Omental fat pad (tissue), 4 donors: ENCODE data around the gene RFFL. TPM values are rescaled to one million over a fixed set of nuclear protein-coding genes. Genes with fewer than 3 reads are reported as not detected.

Experiments used
- ATAC-seq: fragments of 150-250 bp; one replicate; pipeline ENCODE4 v1.9.1; 2016; ENCODE audit warnings: mild to moderate bottlenecking, moderate library complexity; ENCODE audit not compliant: low FRiP score
- DNase-seq: peaks from one replicate; pipeline ENCODE4 v3.0.0-alpha.2; 2019; ENCODE audit warnings: low spot score
- small RNA-seq: library from RNA; depleted of rRNA; stranded (forward); fragments of <200 nt; gene quantifications from one replicate; pipeline ENCODE3, GENCODE V24; 2016
- total RNA-seq, 4 donors: library from RNA; depleted of rRNA; stranded (reverse); fragments of >200 nt; gene quantifications; one replicate each; pipeline ENCODE4 v1.1.0, GENCODE V29; 2016
- TF ChIP-seq, protein P1 (sequence below), 3 donors: fragments of 450-650 bp; IDR thresholded peaks; one replicate each; pipeline ENCODE4 v1.5.1; 2016 to 2017; ENCODE audit warnings: antibody characterized with exemption in 3 of 3, mild to moderate bottlenecking in 3 of 3, moderate library complexity in 2 of 3

Gene RFFL
- total RNA-seq, 4 donors from 2014 or later = 17.3 to 23.1 (median 19.7) TPM

DNA sequence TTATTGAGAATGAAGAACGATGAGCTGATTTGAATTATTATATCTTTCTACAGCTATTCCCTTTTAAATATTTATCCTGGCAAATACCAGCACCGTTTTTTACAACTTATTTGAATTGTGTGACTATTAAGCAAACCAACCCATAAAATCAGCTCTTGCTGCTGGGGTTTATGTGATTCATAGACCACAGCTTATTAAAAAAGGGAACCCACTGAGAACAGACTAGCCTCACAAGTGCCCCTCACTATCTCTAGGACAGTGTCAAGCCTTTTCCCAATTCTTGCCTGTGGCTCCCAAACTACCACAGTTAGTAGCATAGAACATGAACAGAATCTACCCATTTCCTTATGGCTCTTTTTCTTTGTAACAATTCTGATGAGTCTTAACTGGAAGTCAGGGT, 89.3 kb downstream of the RFFL start:
- TF ChIP-seq, protein P1, sequence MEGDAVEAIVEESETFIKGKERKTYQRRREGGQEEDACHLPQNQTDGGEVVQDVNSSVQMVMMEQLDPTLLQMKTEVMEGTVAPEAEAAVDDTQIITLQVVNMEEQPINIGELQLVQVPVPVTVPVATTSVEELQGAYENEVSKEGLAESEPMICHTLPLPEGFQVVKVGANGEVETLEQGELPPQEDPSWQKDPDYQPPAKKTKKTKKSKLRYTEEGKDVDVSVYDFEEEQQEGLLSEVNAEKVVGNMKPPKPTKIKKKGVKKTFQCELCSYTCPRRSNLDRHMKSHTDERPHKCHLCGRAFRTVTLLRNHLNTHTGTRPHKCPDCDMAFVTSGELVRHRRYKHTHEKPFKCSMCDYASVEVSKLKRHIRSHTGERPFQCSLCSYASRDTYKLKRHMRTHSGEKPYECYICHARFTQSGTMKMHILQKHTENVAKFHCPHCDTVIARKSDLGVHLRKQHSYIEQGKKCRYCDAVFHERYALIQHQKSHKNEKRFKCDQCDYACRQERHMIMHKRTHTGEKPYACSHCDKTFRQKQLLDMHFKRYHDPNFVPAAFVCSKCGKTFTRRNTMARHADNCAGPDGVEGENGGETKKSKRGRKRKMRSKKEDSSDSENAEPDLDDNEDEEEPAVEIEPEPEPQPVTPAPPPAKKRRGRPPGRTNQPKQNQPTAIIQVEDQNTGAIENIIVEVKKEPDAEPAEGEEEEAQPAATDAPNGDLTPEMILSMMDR (IDR thresholded peaks at IDR 0.05) = no peak
- no peak for DNase-seq
- ATAC-seq = no peak

GRCh38 chr17:34961093-34961911, 102.2 kb downstream of the RFFL start, which contains the start of the genes CCT6B and ZNF830:
Gene CCT6B, minus strand, starts transcription at chr17:34961460. Its CDS starts 67 bp downstream, at chr17:34961393.
Gene ZNF830, plus strand, starts transcription at chr17:34961540. Its CDS starts 27 bp downstream, at chr17:34961567.
- TF ChIP-seq, protein P1 (IDR thresholded peaks at IDR 0.05) = no peak

DNA sequence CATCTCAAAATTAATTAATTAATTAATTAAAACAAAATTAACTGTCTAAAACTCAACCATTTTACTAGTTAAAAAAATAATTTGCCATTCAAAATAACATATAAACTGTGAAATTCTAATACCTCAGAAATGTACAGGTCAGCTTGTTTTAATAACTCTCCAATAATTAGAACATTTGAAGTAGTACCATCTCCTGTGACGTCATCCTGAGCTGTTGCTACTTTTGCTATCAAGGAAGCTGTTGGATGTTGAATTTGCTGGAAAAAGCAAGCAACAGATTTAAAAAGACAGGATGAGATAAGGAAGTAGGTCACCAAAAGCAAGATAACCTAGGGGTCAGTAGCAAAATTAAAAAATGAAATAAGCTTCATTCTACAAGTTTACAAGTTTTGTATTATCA, 105.1 kb downstream of the RFFL start:
- DNase-seq (no peak), ATAC-seq (no peak)
- TF ChIP-seq, protein P1 (IDR thresholded peaks at IDR 0.05) = no peak

More at GRCh38 chr17:34961093-34961911, 102.2 kb downstream of the RFFL start, which contains the start of the genes CCT6B and ZNF830:
- DNase-seq (peak; percentile 77), ATAC-seq (peak; percentile 94)

Small RNA genes within 50 kb of the gene (small RNA-seq; reads per million reads assigned to genes)
- gene AC004223.1 = not detected
- gene RNU6-840P = not detected

Other genes starting within 250 kb of the RFFL start
- 1 to 10 TPM; 2.4 to 4.6 (median 4.0) TPM for gene CCT6B, start 102.2 kb downstream of the RFFL start, total RNA-seq
- gene ZNF830, start 102.2 kb downstream of the RFFL start, total RNA-seq = 10 to 100 TPM in 3 of 4 donors, 1 to 10 TPM in 1; 8.6 to 15.7 (median 10.8) TPM
- 10 to 100 TPM; 17.7 to 23.2 (median 20.0) TPM for gene LIG3, start 83.2 kb downstream of the RFFL start, total RNA-seq
- gene RAD51D, start 56.2 kb upstream of the RFFL start, total RNA-seq = 10 to 100 TPM in 2 of 4 donors, 1 to 10 TPM in 2; 6.4 to 16.1 (median 9.9) TPM
- gene FNDC8, start 57.9 kb upstream of the RFFL start, total RNA-seq = not detected
- 10 to 100 TPM; 12.1 to 31.3 (median 14.6) TPM for gene NLE1, start 78.6 kb upstream of the RFFL start, total RNA-seq
- gene UNC45B, start 84.1 kb upstream of the RFFL start, total RNA-seq = under 1 TPM in 1 of 4 donors, not detected in 3; 0.06 TPM
- gene SLC35G3, start 130.7 kb upstream of the RFFL start, total RNA-seq = not detected
- 10 to 100 TPM; 18.9 to 53.0 (median 32.5) TPM for gene SLFN5, start 179.4 kb upstream of the RFFL start, total RNA-seq